WTC11 (cell line): ENCODE data around the gene EMP2. TPM values are rescaled to one million over a fixed set of nuclear protein-coding genes. Genes with fewer than 3 reads are reported as not detected.

Experiments used
- ATAC-seq: fragments of 200-7000 bp; cut with Tn5 transposase; 2 replicates; pipeline ENCODE4 v1.10.0; 2021; ENCODE audit warnings: mild to moderate bottlenecking, moderate library complexity
- CTCF ChIA-PET: fragments of 300-600 bp; sonication (Branson Sonifier 250); formaldehyde crosslinking; loops from one replicate; lab custom pipeline; 2021; ENCODE audit warnings: antibody characterized with exemption; lab: Charles Lee
- POLR2A ChIA-PET: fragments of 350-600 bp; sonication (Branson Sonifier 250); formaldehyde crosslinking; loops from one replicate; lab custom pipeline; 2021; ENCODE audit warnings: antibody characterized with exemption; lab: Charles Lee
- DNase-seq: peaks from one replicate; pipeline ENCODE4 v3.0.0; 2021; ENCODE audit warnings: low spot score
- H3K27ac Mint-ChIP-seq: 2 replicates; pipeline ENCODE4 v1.8.0; 2021; ENCODE audit warnings: mixed read lengths
- H3K27me3 Mint-ChIP-seq: 2 replicates; pipeline ENCODE4 v1.8.0; 2021; ENCODE audit warnings: low read depth, mild to moderate bottlenecking, moderate library complexity, mixed read lengths
- H3K36me3 Mint-ChIP-seq: 2 replicates; pipeline ENCODE4 v1.8.0; 2021; ENCODE audit warnings: mixed read lengths
- H3K4me1 Mint-ChIP-seq: 2 replicates; pipeline ENCODE4 v1.8.0; 2022; ENCODE audit warnings: mixed read lengths
- H3K4me3 Mint-ChIP-seq: 2 replicates; pipeline ENCODE4 v1.8.0; 2021; ENCODE audit warnings: mild to moderate bottlenecking, moderate library complexity, mixed read lengths
- H3K9me3 Mint-ChIP-seq: 2 replicates; pipeline ENCODE4 v1.8.0; 2021; ENCODE audit warnings: mixed read lengths
- ARID4B ChIP-seq: sonication (generic); formaldehyde crosslinking; IDR thresholded peaks from 2 replicates; pipeline ENCODE4 v1.8.0; 2023; ENCODE audit warnings: missing genetic modification reagents, mild to moderate bottlenecking, borderline replicate concordance
- CREB1 ChIP-seq: sonication (generic); formaldehyde crosslinking; IDR thresholded peaks from 2 replicates; pipeline ENCODE4 v1.8.0; 2023; ENCODE audit warnings: mild to moderate bottlenecking, missing genetic modification reagents
- ETV6 ChIP-seq: sonication (generic); formaldehyde crosslinking; IDR thresholded peaks from 2 replicates; pipeline ENCODE4 v1.8.1; 2022; ENCODE audit warnings: mild to moderate bottlenecking, missing genetic modification reagents
- HMGA2 ChIP-seq: fragments of 250-450 bp; sonication (Bioruptor Pico); IDR thresholded peaks from 2 replicates; pipeline ENCODE4 v1.4.0; 2021; ENCODE audit warnings: mild to moderate bottlenecking, moderate library complexity
- KAT7 ChIP-seq: sonication (generic); formaldehyde crosslinking; IDR thresholded peaks from 2 replicates; pipeline ENCODE4 v1.8.1; 2023; ENCODE audit warnings: missing genetic modification reagents, mild to moderate bottlenecking, borderline replicate concordance
- MXD4 ChIP-seq: fragments of 250-450 bp; sonication (Bioruptor Pico); IDR thresholded peaks from 2 replicates; pipeline ENCODE4 v1.8.0; 2021; ENCODE audit warnings: mild to moderate bottlenecking, moderate library complexity, borderline replicate concordance
- NR2C2 ChIP-seq: sonication (generic); formaldehyde crosslinking; IDR thresholded peaks from 2 replicates; pipeline ENCODE4 v1.8.0; 2022; ENCODE audit warnings: mild to moderate bottlenecking, missing genetic modification reagents
- RORB ChIP-seq: fragments of 250-450 bp; sonication (Bioruptor Pico); IDR thresholded peaks from 2 replicates; pipeline ENCODE4 v1.9.0; 2021; ENCODE audit warnings: mild to moderate bottlenecking
- SOX15 ChIP-seq: fragments of 250-450 bp; sonication (Bioruptor Pico); IDR thresholded peaks from 2 replicates; pipeline ENCODE4 v1.9.0; 2021; ENCODE audit warnings: mild to moderate bottlenecking
- ZNF138 ChIP-seq: sonication (generic); formaldehyde crosslinking; conservative IDR thresholded peaks from 2 replicates; pipeline ENCODE4 v1.8.1; 2022; ENCODE audit warnings: mild to moderate bottlenecking, moderate library complexity, missing genetic modification reagents
- ZNF317 ChIP-seq: sonication (generic); formaldehyde crosslinking; IDR thresholded peaks from 2 replicates; pipeline ENCODE4 v1.8.1; 2023; ENCODE audit warnings: low read depth, mild to moderate bottlenecking, moderate library complexity, missing genetic modification reagents, borderline replicate concordance
- ZNF423 ChIP-seq: fragments of 250-450 bp; sonication (Bioruptor Pico); IDR thresholded peaks from 2 replicates; pipeline ENCODE4 v2.1.2; 2022; ENCODE audit warnings: mild to moderate bottlenecking, moderate library complexity
- ZNF512 ChIP-seq: sonication (generic); formaldehyde crosslinking; IDR thresholded peaks from 2 replicates; pipeline ENCODE4 v1.8.1; 2022; ENCODE audit warnings: missing genetic modification reagents, borderline replicate concordance
- total RNA-seq: library from RNA; stranded (reverse); gene quantifications from 3 replicates; pipeline ENCODE4 v1.2.3, GENCODE V29; 2021
- TF ChIP-seq, protein P1 (sequence below): fragments of 250-450 bp; sonication (Bioruptor Pico); IDR thresholded peaks from 2 replicates; pipeline ENCODE4 v1.9.0; 2021; ENCODE audit warnings: mild to moderate bottlenecking, borderline replicate concordance
- TF ChIP-seq, protein P2 (sequence below): sonication (generic); formaldehyde crosslinking; IDR thresholded peaks from 2 replicates; pipeline ENCODE4 v1.8.1; 2022; ENCODE audit warnings: mild to moderate bottlenecking, moderate library complexity, missing genetic modification reagents
- TF ChIP-seq, protein P3 (sequence below): fragments of 250-450 bp; sonication (Bioruptor Pico); IDR thresholded peaks from 2 replicates; pipeline ENCODE4 v1.9.0; 2021; ENCODE audit warnings: mild to moderate bottlenecking
- TF ChIP-seq, protein P4 (sequence below): sonication (generic); formaldehyde crosslinking; IDR thresholded peaks from 2 replicates; pipeline ENCODE4 v1.8.1; 2022; ENCODE audit warnings: low read depth, missing genetic modification reagents, borderline replicate concordance

Gene EMP2
- total RNA-seq, 1 experiment from 2014 or later, result 16.4 TPM

GRCh38 chr16:10592611-10593010 is 12.2 kb upstream of the EMP2 start:
- Mint-ChIP-seq H3K9me3 (no peaks in the 10 kb centered on the region), H3K4me3 (no peak overlapping the region), H3K27ac (no peak overlapping the region), H3K4me1 (no peaks in the 10 kb centered on the region)
- no peak for DNase-seq
- TF ChIP-seq MXD4 (CRISPR knock-in tag) (no peak), ZNF317 (CRISPR knock-in tag) (no peak), SOX15 (CRISPR knock-in tag) (no peak), ZNF423 (CRISPR knock-in tag) (no peak), CREB1 (CRISPR knock-in tag) (no peak), ARID4B (CRISPR knock-in tag) (no peak), HMGA2 (CRISPR knock-in tag) (no peak), ETV6 (CRISPR knock-in tag) (no peak), ZNF138 (CRISPR knock-in tag) (no peak), ZNF512 (CRISPR knock-in tag) (no peak), RORB (no peak)
- TF ChIP-seq, protein P1, sequence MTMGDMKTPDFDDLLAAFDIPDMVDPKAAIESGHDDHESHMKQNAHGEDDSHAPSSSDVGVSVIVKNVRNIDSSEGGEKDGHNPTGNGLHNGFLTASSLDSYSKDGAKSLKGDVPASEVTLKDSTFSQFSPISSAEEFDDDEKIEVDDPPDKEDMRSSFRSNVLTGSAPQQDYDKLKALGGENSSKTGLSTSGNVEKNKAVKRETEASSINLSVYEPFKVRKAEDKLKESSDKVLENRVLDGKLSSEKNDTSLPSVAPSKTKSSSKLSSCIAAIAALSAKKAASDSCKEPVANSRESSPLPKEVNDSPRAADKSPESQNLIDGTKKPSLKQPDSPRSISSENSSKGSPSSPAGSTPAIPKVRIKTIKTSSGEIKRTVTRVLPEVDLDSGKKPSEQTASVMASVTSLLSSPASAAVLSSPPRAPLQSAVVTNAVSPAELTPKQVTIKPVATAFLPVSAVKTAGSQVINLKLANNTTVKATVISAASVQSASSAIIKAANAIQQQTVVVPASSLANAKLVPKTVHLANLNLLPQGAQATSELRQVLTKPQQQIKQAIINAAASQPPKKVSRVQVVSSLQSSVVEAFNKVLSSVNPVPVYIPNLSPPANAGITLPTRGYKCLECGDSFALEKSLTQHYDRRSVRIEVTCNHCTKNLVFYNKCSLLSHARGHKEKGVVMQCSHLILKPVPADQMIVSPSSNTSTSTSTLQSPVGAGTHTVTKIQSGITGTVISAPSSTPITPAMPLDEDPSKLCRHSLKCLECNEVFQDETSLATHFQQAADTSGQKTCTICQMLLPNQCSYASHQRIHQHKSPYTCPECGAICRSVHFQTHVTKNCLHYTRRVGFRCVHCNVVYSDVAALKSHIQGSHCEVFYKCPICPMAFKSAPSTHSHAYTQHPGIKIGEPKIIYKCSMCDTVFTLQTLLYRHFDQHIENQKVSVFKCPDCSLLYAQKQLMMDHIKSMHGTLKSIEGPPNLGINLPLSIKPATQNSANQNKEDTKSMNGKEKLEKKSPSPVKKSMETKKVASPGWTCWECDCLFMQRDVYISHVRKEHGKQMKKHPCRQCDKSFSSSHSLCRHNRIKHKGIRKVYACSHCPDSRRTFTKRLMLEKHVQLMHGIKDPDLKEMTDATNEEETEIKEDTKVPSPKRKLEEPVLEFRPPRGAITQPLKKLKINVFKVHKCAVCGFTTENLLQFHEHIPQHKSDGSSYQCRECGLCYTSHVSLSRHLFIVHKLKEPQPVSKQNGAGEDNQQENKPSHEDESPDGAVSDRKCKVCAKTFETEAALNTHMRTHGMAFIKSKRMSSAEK, result no peak
- TF ChIP-seq, protein P2, sequence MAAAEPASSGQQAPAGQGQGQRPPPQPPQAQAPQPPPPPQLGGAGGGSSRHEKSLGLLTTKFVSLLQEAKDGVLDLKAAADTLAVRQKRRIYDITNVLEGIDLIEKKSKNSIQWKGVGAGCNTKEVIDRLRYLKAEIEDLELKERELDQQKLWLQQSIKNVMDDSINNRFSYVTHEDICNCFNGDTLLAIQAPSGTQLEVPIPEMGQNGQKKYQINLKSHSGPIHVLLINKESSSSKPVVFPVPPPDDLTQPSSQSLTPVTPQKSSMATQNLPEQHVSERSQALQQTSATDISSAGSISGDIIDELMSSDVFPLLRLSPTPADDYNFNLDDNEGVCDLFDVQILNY, result no peak
- TF ChIP-seq, protein P3, sequence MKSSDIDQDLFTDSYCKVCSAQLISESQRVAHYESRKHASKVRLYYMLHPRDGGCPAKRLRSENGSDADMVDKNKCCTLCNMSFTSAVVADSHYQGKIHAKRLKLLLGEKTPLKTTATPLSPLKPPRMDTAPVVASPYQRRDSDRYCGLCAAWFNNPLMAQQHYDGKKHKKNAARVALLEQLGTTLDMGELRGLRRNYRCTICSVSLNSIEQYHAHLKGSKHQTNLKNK (CRISPR knock-in tag), result no peak
- TF ChIP-seq, all 79 proteins: peak for 0
- ATAC-seq, result no peak
- Mint-ChIP-seq H3K36me3 (no peaks in the 10 kb centered on the region), H3K27me3 (no peaks in the 10 kb centered on the region; the same call in 1 of the 2 replicates)
- CTCF ChIA-PET, result no interaction called here
- POLR2A ChIA-PET, result no interaction called here

- Mint-ChIP-seq H3K4me3 (no peak overlapping the region), H3K9me3 (no peaks in the 10 kb centered on the region), H3K36me3 (no peaks in the 10 kb centered on the region), H3K27ac (no peak overlapping the region), H3K4me1 (peaks cover under 1% of the 10 kb centered on the region), H3K27me3 (no peaks in the 10 kb centered on the region; the same call in 1 of the 2 replicates)
- CTCF ChIA-PET, result interaction anchor here (1.6 kb wide), 1 partner anchor 10 kb away, joined by 7 read pairs; the partner anchor contains the start of gene EMP2
- no peak for ATAC-seq
- no peak for DNase-seq
- no peak for TF ChIP-seq KAT7 (CRISPR knock-in tag)
- TF ChIP-seq, protein P4, sequence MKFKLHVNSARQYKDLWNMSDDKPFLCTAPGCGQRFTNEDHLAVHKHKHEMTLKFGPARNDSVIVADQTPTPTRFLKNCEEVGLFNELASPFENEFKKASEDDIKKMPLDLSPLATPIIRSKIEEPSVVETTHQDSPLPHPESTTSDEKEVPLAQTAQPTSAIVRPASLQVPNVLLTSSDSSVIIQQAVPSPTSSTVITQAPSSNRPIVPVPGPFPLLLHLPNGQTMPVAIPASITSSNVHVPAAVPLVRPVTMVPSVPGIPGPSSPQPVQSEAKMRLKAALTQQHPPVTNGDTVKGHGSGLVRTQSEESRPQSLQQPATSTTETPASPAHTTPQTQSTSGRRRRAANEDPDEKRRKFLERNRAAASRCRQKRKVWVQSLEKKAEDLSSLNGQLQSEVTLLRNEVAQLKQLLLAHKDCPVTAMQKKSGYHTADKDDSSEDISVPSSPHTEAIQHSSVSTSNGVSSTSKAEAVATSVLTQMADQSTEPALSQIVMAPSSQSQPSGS (CRISPR knock-in tag), result no peak
- no peak for TF ChIP-seq ETV6 (CRISPR knock-in tag)
- no peak for TF ChIP-seq NR2C2
- POLR2A ChIA-PET, result no interaction called here
These were observed 9.9 kb upstream of the EMP2 start for GRCh38 chr16:10590342-10590741.
